Measurements from ENCODE around the gene GBGT1. TPM values are rescaled to one million over a fixed set of nuclear protein-coding genes. Genes with fewer than 3 reads are reported as not detected.

Gene GBGT1
- total RNA-seq, 1 donor from 2014 or later: 25.1 TPM

DNA sequence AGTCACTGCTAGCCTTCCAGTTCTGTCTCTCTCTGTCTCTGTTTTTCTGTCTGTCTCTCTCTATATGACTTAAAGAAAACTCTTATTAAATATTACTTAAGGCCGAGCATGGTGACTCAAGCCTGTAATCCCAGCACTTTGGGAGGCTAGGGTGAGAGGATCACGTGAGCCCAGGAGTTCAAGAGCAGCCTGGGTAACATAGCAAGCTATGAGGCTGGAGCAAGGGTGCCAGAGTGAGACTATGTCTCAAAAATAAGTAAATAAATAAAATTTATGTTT lies 1.7 kb upstream of the GBGT1 start:
- DNase-seq (ENCODE audit: low spot score): no peak

GRCh38 chr9:133164191-133164590 lies 477 bp upstream of the GBGT1 start:
- no peak for DNase-seq (ENCODE audit: low spot score)

DNA sequence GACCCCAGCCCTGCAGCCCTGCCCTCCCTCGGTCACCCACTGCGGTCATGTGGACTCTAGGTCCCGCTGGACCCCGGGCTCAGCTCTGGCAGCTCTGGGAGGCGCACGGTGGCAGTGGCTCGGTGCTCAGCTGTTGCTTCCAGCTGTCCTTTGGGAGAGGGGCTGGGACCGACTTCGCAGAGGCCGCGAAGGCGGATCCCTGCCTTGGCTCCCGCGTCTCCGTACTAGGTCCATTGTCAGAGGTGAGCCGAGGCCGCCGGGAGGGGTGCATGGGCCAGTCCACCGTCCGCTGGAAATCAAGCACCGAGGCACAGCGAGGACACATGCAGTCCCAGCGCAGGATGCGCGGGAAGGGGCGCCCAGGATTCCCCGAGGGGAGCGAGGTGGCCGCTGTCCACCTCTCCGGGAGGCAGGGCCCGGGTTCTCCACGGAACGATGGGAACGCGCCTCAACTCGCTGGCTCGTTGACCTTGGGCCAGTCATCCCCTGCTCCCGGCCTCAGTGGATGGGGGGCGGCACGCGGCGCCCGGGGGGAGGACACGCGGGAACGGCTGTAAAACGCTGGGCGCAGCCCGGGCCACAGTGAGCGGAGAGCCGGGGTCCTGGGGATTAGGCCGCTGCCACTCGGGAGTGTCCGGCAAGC lies 732 bp downstream of the GBGT1 start:
- no peak for DNase-seq (ENCODE audit: low spot score)

GRCh38 chr9:133161547-133161950 lies 2.2 kb downstream of the GBGT1 start:
- no peak for DNase-seq (ENCODE audit: low spot score)

- DNase-seq (ENCODE audit: low spot score): no peak
Measured at GRCh38 chr9:133160742-133161546, 2.8 kb downstream of the GBGT1 start.

- DNase-seq (ENCODE audit: low spot score): no peak
Measured at GRCh38 chr9:133158695-133159094, 5.0 kb downstream of the GBGT1 start.

DNA sequence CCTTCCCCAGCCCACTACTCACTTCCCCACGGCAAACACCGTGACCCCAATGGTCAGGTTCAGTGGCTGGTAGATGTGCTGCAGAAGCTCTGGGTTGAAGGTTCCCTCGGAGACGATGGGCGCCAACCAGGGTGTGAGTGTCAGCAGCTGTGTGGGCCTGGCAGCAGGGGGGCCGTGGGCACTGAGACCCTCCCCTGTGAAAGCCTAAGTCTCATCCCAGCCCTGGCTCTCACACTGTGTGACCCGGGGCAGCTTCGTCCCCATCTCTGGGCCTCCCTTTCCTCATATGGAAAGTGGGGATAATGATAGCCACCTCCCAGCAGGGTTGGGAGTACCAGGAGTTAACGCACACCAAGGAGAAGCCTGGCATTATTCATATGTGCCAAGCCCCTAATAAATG lies 8.6 kb downstream of the GBGT1 start:
- DNase-seq (ENCODE audit: low spot score): no peak

- no peak for DNase-seq (ENCODE audit: low spot score)
Measured at GRCh38 chr9:133154097-133154989, 9.4 kb downstream of the GBGT1 start.

GRCh38 chr9:133153227-133154096 lies 10.3 kb downstream of the GBGT1 start:
- DNase-seq (ENCODE audit: low spot score): no peak

- DNase-seq (ENCODE audit: low spot score): no peak
Measured at GRCh38 chr9:133151601-133152525, 11.9 kb downstream of the GBGT1 start.

GRCh38 chr9:133151041-133151440 lies 12.7 kb downstream of the GBGT1 start:
- no peak for DNase-seq (ENCODE audit: low spot score)

DNA sequence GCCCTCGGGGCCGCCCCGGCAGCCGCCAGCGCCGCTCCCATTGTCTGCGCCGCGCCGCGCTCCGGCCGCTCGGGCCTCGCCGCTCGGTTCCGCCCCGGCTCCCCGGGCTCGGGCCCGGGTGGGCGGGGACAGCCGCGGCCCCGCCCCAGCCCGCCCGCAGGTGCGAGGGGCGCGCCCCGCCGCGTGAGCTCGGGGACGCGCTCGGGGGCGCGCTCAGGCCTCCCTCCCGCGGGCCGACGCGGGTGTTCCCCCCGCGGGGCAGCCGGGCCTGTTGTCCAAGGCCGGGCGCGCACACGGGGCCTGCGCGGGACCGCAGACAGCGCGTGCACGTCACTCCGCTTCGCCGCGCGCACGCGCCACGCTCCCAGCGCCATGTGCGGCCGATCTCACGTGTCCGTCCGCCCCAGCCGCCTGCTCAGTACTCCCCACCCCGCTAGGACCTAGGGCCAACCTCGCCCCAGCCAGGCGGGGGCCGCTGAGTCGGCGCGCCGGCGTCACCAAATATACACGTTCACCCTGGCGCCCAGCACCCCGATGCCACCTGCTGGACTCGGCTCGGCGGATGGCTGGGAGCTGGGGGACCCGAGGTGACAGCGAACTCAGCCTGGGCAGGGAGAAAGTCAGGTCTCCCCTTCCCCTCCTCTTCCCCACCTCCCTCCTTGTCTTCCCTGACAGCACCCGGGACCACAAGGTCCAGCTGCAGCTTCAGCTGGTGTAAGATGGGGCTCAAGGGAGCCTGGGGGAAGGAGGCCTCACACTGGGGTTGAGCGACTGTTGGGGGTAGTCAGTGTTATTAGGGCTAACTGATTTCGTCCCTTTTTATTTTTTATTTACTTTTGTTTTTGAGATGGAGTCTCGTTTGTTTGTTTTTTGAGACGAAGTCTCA lies 14.3 kb downstream of the GBGT1 start:
- DNase-seq (ENCODE audit: low spot score): peak; percentile 96

DNA sequence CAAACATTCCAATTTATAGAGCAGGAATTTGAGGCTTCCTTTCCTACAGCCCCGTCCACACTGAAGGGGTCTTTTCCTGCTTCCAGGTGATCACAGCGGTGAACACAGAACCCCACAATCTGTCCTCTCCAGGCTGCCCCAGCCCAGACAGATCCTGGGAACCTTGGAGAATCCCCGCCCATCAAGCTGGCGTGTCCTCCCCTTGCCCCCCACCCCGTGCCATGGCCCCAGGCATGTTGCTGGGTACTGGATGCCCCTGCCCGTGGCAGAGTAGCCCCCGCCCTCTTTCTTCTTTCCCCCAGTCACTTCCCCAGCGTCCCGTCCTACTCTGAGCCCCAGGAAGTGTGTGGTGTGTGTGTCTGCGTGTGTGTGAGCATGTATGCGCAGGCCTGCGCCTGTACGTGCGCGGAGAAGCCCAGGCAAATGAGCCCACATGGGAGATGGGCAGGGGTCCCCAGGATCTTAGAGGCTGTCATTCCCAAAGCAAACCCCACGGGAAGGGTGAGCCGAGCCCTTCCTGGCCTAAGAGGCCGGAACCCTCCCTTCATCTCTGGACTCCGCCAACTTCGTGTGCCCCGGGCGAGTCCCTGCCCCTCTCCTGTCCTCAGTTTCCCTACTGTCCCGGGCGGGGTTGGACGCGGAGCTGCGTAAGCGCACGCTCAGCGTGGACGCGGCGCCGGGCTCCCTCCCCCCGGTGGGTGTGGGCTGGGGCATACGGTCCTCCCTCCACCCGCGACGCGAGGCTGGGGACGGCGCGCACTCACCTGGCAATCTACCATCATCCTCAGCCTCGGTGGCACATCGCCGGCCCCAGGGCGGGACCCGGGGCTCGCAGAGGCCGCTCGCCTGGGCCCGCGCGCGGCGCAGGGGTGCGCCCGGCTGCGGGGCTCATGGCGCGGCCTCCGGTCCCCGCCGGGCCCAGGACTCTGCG lies 15.2 kb downstream of the GBGT1 start:
- no peak for DNase-seq (ENCODE audit: low spot score)

DNA sequence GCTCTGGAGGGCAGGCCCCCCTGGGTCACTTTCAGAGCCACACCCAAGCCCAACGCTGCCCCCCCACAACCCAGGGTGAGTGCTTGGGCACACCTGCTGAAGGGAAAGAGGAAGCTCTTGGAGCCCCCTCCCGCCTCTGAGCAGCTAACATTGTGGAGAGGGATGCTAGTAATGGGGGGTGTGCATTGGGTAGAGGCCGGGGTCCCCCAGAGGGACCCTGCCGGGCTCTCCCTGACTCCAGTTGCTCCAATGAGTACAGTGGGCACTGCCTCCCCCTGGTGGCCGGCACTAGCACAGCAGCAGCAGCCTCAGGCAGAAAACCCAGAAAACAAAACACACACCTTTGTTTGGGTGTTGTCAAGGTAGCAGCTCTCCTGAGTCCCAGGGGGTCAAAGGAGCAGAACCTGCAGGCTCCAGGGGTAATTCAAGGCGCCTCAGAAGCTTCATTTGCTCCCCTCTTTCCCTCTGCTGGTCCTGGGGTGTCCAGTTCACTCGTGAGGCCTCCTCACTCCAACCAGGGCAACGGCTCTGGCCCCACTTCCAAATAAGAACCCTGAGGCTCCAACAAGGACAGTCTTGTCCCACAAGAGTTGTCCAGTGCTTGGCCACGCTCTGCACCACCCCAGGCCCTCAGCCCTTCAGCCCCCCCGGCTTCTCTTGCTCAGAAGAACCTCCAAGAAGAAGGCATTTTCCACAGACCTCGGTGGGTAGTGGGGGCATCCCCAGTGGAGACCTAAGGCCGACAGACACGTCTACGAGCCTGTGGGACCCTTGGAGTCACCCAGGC lies 16.1 kb downstream of the GBGT1 start:
- no peak for DNase-seq (ENCODE audit: low spot score)

GRCh38 chr9:133146746-133147411 lies 16.8 kb downstream of the GBGT1 start:
- DNase-seq (ENCODE audit: low spot score): no peak

Measured in mesenteric fat pad (tissue), 1 donor.